GM12878 (cell line): ENCODE data around the gene SCGB1C2. TPM values are rescaled to one million over a fixed set of nuclear protein-coding genes. Genes with fewer than 3 reads are reported as not detected.

Source experiments
- ATAC-seq: fragments of 200-7000 bp; cut with Tn5 transposase; 3 replicates; pipeline ENCODE4 v1.9.1; 2020; ENCODE audit warnings: mild to moderate bottlenecking, moderate library complexity
- BruUV-seq: library from RNA; stranded (reverse); fragments of 400-500 nt; replicated peaks from 2 replicates; lab custom pipeline; 2021; lab: Mats Ljungman, UMichigan
- CTCF ChIA-PET: fragments of 300-600 bp; sonication (Branson Sonifier 250); formaldehyde crosslinking; extraction: SDS; loops from one replicate; lab custom pipeline; 2021; ENCODE audit warnings: inconsistent platforms; lab: Yijun Ruan, JAX
- POLR2A ChIA-PET: fragments of 350-600 bp; formaldehyde crosslinking; extraction: SDS; loops from one replicate; lab custom pipeline; 2021; ENCODE audit warnings: inconsistent platforms; lab: Charles Lee
- RAD21 ChIA-PET: fragments of 300-600 bp; sonication (Branson Sonifier 250); formaldehyde crosslinking; loops from one replicate; lab custom pipeline; 2023; ENCODE audit warnings: antibody characterized with exemption; ENCODE audit not compliant: unreplicated experiment; lab: Charles Lee
- SMC1A ChIA-PET: fragments of 300-600 bp; sonication (Branson Sonifier 250); formaldehyde crosslinking; loops from one replicate; lab custom pipeline; 2023; ENCODE audit not compliant: unreplicated experiment, uncharacterized antibody; lab: Charles Lee
- DNase-seq: peaks from one replicate; pipeline ENCODE4 v3.0.0-alpha.2; 2011; ENCODE audit warnings: low read depth, low spot score
- FAIRE-seq: peaks from 3 replicates; lab custom pipeline; 2011; peaks lifted over from hg19 to GRCh38; lab: Jason Lieb, UNC
- H2AFZ ChIP-seq: 2 replicates; pipeline ENCODE4 v1.6.0; 2011; ENCODE audit warnings: low read depth, low read length, control low read depth; ENCODE audit not compliant: control insufficient read depth
- H3K27ac ChIP-seq: 2 replicates; pipeline ENCODE4 v1.5.1; 2011; ENCODE audit warnings: control low read depth; ENCODE audit not compliant: control insufficient read depth, insufficient read depth
- H3K27me3 ChIP-seq, 2 experiments: replicated peaks in 1 of 2; 2 replicates each; pipeline versions ENCODE4 v1.6.0 to v1.6.1; 2011; ENCODE audit warnings: low read length in 1 of 2; ENCODE audit not compliant: control insufficient read depth in 2 of 2, insufficient read depth in 2 of 2
- H3K36me3 ChIP-seq, 2 experiments: 2 replicates each; pipeline ENCODE4 v1.5.1; 2011; ENCODE audit warnings: low read length in 1 of 2; ENCODE audit not compliant: control insufficient read depth in 2 of 2, insufficient read depth in 2 of 2
- H3K4me1 ChIP-seq: 2 replicates; pipeline ENCODE4 v1.6.1; 2011; ENCODE audit warnings: mild to moderate bottlenecking, low read length, moderate library complexity, mixed read lengths; ENCODE audit not compliant: control insufficient read depth, insufficient read depth
- H3K4me2 ChIP-seq: 2 replicates; pipeline ENCODE4 v1.6.0; 2011; ENCODE audit warnings: control low read depth; ENCODE audit not compliant: control insufficient read depth, insufficient read depth
- H3K4me3 ChIP-seq: fragments of 200-600 bp; sonication (generic); 2 replicates; pipeline ENCODE4 v1.5.1; 2016
- H3K79me2 ChIP-seq: 2 replicates; pipeline ENCODE4 v1.6.0; 2011; ENCODE audit warnings: low read length; ENCODE audit not compliant: control insufficient read depth, insufficient read depth
- H3K9ac ChIP-seq: 2 replicates; pipeline ENCODE4 v1.8.0; 2011; ENCODE audit warnings: low read length, control low read depth, mixed read lengths; ENCODE audit not compliant: control insufficient read depth, insufficient read depth
- H3K9me3 ChIP-seq: replicated peaks from 3 replicates; pipeline ENCODE4 v1.5.1; 2011; ENCODE audit warnings: mild to moderate bottlenecking, low read length; ENCODE audit not compliant: control insufficient read depth, insufficient read depth
- H4K20me1 ChIP-seq: 2 replicates; pipeline ENCODE4 v1.6.0; 2011; ENCODE audit not compliant: control insufficient read depth, insufficient read depth
- CBFB ChIP-seq: IDR thresholded peaks from 2 replicates; pipeline ENCODE4 v1.6.1; 2016; ENCODE audit warnings: antibody characterized with exemption, low read depth
- CBX5 ChIP-seq: sonication (generic); IDR thresholded peaks from 2 replicates; pipeline ENCODE4 v1.6.1; 2016; ENCODE audit warnings: low read depth, moderate library complexity, mild to moderate bottlenecking, inconsistent platforms
- KAT2A ChIP-seq: conservative IDR thresholded peaks from 2 replicates; pipeline ENCODE4 v1.6.1; 2011; ENCODE audit warnings: low read depth, low read length; ENCODE audit not compliant: control insufficient read depth
- MYC ChIP-seq: IDR thresholded peaks from 2 replicates; pipeline ENCODE4 v1.6.1; 2011; ENCODE audit warnings: mild to moderate bottlenecking, low read length, moderate library complexity, inconsistent platforms; ENCODE audit not compliant: insufficient read depth, insufficient replicate concordance, insufficient read length, severe bottlenecking
- NBN ChIP-seq: fragments of 450-650 bp; IDR thresholded peaks from 2 replicates; pipeline ENCODE4 v1.6.1; 2016
- PML ChIP-seq: IDR thresholded peaks from 2 replicates; pipeline ENCODE4 v1.6.1; 2012; ENCODE audit warnings: low read length, inconsistent platforms
- POLR2A ChIP-seq: IDR thresholded peaks from 2 replicates; pipeline ENCODE4 v1.6.1; 2011; ENCODE audit warnings: low read depth, mild to moderate bottlenecking, low read length
- STAT1 ChIP-seq: fragments of 450-650 bp; conservative IDR thresholded peaks from 2 replicates; pipeline ENCODE4 v1.6.1; 2014; ENCODE audit warnings: antibody characterized with exemption, mild to moderate bottlenecking
- WGBS: methylation state at CpG from one replicate; pipeline ENCODE4 v1.1.6; 2016; ENCODE audit warnings: low lambda C conversion rate; ENCODE audit not compliant: insufficient replicate concordance, insufficient coverage; ENCODE audit errors: missing lambda C conversion rate; 5-methylcytosine and 5-hydroxymethylcytosine counted together
- in situ Hi-C: fragments of 300-500 bp; cut with MboI; formaldehyde crosslinking; loops from 9 replicates; pipeline ENCODE4 v1.14.3; 2018; ENCODE audit warnings: mixed read lengths
- intact Hi-C: fragments of 100-400 bp; cut with micrococcal nuclease; formaldehyde crosslinking; loops from one replicate; pipeline ENCODE4 v1.14.2; 2022; ENCODE audit not compliant: unreplicated experiment
- polyA plus RNA-seq, 11 experiments: library from polyadenylated mRNA; depleted of rRNA in 4 of 11; unstranded in 6 of 11; stranded (reverse) in 5 of 11; fragments of >200 nt; fragmentation: Nextera tagmentation in 4 of 11; fragmentation: Illumina TruSeq in 1 of 11; extraction: Ambion mirVana in 4 of 11; extraction: Trizol in 1 of 11; gene quantifications; 1 replicate in 1 of 11; 2 replicates in 10 of 11; pipeline versions ENCODE4 v1.2.1 to v1.2.3, GENCODE V29; 2011 to 2016; ENCODE audit warnings: inconsistent platforms in 2 of 11, missing spikeins in 2 of 11, low read depth in 1 of 11
- total RNA-seq, 4 experiments: library from RNA; depleted of rRNA in 3 of 4; stranded (reverse); fragments of >200 nt in 3 of 4; fragmentation: Illumina TruSeq in 1 of 4; extraction: Trizol in 1 of 4; gene quantifications; 2 replicates each; pipeline versions ENCODE4 v1.2.1 to v1.2.3, GENCODE V29; 2013 to 2021
- TF ChIP-seq, protein P1 (sequence below): fragments of 450-650 bp; IDR thresholded peaks from 2 replicates; pipeline ENCODE4 v1.6.1; 2017; ENCODE audit warnings: antibody characterized with exemption, mild to moderate bottlenecking, moderate library complexity
- TF ChIP-seq, protein P2 (sequence below): fragments of 450-650 bp; IDR thresholded peaks from 2 replicates; pipeline ENCODE4 v1.6.1; 2018; ENCODE audit warnings: borderline replicate concordance, mild to moderate bottlenecking; ENCODE audit not compliant: partially characterized antibody
- TF ChIP-seq, protein P3 (sequence below): IDR thresholded peaks from 2 replicates; pipeline ENCODE4 v1.6.1; 2011; ENCODE audit warnings: borderline replicate concordance, low read depth, mild to moderate bottlenecking, moderate library complexity, low read length; ENCODE audit not compliant: insufficient read depth, poor library complexity, severe bottlenecking

The SCGB1C2 gene
- total and polyA plus RNA-seq, 10 of the 15 experiments (the other 5 are each of a cell fraction or from before 2014, with no cell fraction given) = not detected

DNA sequence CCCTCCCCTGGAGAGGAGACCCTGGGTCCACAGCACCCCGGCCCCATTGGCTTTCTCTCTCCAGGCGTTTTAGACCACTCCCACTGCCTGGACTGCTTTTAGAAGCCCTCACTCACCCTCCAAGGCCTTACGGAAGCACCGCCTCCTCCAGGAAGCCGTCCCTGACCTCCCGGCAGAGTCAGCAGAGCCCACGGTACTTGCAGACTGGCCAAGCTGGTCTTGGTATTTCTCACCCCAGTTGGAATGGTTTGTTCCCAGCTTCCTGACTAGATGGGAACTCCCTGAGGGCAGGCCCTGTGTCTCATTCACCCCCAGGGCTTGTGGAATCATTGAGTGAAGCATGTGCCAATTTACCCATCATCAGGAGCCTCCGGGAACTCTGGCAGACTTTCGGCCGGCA, 9.2 kb downstream of the SCGB1C2 start:
- Histone ChIP-seq H3K9ac (no peak overlapping the region), H3K9me3 (no peaks in the 10 kb centered on the region), H3K4me1 (no peaks in the 10 kb centered on the region), H3K27me3 (no peaks in the 10 kb centered on the region), H3K4me2 (no peak overlapping the region), H3K36me3 (no peaks in the 10 kb centered on the region), H3K27ac (no peak overlapping the region), H4K20me1 (no peaks in the 10 kb centered on the region), H3K79me2 (no peaks in the 10 kb centered on the region), H3K4me3 (no peak overlapping the region), H2AFZ (no peak overlapping the region)
- no TSS peak for BruUV-seq
- FAIRE-seq = no peak
- no peak for ATAC-seq
- WGBS = 45% methylated on average over 10 of the region's 10 CpGs
- intact Hi-C loops (no loop called here), in situ Hi-C loops (no loop called here)
- ChIA-PET SMC1A (no interaction called here), CTCF (no interaction called here), POLR2A (interaction anchor here (0.5 kb wide), 1 partner anchor 561 kb away, joined by 3 read pairs; no protein-coding TSS in a partner anchor), RAD21 (no interaction called here)
- TF ChIP-seq KAT2A = no peak
- TF ChIP-seq NBN = no peak
- no peak for TF ChIP-seq MYC
- TF ChIP-seq, protein P1, sequence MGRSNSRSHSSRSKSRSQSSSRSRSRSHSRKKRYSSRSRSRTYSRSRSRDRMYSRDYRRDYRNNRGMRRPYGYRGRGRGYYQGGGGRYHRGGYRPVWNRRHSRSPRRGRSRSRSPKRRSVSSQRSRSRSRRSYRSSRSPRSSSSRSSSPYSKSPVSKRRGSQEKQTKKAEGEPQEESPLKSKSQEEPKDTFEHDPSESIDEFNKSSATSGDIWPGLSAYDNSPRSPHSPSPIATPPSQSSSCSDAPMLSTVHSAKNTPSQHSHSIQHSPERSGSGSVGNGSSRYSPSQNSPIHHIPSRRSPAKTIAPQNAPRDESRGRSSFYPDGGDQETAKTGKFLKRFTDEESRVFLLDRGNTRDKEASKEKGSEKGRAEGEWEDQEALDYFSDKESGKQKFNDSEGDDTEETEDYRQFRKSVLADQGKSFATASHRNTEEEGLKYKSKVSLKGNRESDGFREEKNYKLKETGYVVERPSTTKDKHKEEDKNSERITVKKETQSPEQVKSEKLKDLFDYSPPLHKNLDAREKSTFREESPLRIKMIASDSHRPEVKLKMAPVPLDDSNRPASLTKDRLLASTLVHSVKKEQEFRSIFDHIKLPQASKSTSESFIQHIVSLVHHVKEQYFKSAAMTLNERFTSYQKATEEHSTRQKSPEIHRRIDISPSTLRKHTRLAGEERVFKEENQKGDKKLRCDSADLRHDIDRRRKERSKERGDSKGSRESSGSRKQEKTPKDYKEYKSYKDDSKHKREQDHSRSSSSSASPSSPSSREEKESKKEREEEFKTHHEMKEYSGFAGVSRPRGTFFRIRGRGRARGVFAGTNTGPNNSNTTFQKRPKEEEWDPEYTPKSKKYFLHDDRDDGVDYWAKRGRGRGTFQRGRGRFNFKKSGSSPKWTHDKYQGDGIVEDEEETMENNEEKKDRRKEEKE = no peak
- no peak for TF ChIP-seq POLR2A
- no peak for TF ChIP-seq CBX5
- TF ChIP-seq CBFB = no peak
- TF ChIP-seq, protein P2, sequence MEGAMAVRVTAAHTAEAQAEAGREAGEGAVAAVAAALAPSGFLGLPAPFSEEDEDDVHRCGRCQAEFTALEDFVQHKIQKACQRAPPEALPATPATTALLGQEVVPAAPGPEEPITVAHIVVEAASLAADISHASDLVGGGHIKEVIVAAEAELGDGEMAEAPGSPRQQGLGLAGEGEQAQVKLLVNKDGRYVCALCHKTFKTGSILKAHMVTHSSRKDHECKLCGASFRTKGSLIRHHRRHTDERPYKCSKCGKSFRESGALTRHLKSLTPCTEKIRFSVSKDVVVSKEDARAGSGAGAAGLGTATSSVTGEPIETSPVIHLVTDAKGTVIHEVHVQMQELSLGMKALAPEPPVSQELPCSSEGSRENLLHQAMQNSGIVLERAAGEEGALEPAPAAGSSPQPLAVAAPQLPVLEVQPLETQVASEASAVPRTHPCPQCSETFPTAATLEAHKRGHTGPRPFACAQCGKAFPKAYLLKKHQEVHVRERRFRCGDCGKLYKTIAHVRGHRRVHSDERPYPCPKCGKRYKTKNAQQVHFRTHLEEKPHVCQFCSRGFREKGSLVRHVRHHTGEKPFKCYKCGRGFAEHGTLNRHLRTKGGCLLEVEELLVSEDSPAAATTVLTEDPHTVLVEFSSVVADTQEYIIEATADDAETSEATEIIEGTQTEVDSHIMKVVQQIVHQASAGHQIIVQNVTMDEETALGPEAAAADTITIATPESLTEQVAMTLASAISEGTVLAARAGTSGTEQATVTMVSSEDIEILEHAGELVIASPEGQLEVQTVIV = no peak
- no peak for TF ChIP-seq STAT1
- TF ChIP-seq, protein P3, sequence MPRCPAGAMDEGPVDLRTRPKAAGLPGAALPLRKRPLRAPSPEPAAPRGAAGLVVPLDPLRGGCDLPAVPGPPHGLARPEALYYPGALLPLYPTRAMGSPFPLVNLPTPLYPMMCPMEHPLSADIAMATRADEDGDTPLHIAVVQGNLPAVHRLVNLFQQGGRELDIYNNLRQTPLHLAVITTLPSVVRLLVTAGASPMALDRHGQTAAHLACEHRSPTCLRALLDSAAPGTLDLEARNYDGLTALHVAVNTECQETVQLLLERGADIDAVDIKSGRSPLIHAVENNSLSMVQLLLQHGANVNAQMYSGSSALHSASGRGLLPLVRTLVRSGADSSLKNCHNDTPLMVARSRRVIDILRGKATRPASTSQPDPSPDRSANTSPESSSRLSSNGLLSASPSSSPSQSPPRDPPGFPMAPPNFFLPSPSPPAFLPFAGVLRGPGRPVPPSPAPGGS = no peak
- TF ChIP-seq PML = no peak
- DNase-seq = no peak
